ENCODE results near the gene CD79A.
"Not testable (repeated sequence)": the region's sequence is repeated elsewhere in the genome, so short reads cannot be mapped to it uniquely, and the experiment has no call there.

CD79A gene

DNA sequence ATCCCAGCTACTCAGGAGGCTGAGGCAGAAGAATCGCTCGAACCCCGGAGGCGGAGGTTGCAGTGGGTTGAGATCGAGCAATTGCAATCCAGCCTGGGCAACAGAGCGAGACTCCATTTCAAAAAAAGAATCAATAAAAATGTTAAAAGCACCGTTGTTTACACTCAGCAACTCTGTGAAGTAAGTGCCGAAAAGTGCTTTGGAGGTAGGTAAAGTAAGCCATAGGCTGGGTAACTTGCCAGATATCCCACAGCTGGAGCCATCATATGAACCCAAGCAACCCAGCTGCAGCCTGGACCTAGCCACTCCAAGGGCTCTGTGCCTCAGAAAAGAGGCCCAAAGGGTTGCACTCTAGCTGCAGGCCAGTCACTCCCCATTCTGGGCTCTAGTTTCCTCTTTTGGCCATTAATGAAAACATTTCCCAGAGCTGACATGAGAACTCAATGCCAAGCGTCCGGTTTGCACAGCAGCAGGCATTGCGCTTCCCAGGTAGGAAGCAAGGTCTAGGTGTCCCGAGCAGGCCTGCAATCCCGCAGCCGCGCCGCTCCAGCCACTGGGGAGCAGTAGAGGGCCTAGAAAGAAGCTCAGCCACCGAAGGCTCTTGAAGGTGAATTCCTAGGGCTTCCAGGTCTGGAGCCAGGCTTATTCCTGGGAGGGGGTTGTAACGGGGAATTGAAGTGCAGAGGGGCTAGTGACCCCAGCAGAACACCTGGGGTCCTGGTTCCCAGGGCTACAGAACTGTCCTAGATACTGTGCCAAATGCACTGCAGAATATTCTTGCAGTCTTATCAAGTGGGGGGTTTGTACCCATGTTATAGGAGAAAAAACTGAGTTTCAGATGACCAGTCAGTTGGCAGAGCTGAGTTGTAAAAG is 4.1 kb upstream of the CD79A start:
- Histone ChIP-seq H3K27ac (ENCODE audit: low read depth, low read length, severe bottlenecking) (no peak overlapping the region), H3K36me3 (ENCODE audit: control insufficient read depth, insufficient read depth, low read length) (peaks cover 46% of the 10 kb centered on the region), H3K4me3 (ENCODE audit: extremely low read depth, insufficient read depth, low read length, poor library complexity, severe bottlenecking) (no peak overlapping the region), H3K9me3 (ENCODE audit: control insufficient read depth, low read length) (no peaks in the 10 kb centered on the region), H3K4me1 (ENCODE audit: control insufficient read depth, insufficient read depth, low read length, poor library complexity, severe bottlenecking) (no peaks in the 10 kb centered on the region)
- 48 to 61% methylated on average over 11 to 16 of the region's 18 CpGs for WGBS, 2 experiments (ENCODE audit: insufficient coverage in 2 of 2)

DNA sequence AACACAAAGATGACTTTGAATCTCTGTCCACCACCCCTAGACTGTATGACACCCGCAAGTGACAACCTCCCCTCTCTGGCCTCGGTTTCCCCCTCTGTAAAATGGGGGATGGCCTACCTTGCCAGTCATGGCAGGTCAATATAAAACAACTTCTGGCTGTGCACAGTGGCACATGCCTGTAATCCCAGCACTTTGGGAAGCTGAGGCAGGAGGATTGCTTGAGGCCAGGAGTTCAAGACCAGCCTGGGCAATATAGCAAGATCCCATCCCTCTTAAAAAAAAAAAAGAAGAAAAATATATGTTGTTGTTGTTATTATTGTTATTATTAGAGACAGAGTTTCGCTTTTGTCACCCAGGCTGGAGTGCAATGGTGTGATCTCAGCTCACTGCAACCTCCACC is 1.1 kb upstream of the CD79A start:
- not testable (repeated sequence) for H3K4me3 ChIP-seq (ENCODE audit: extremely low read depth, insufficient read depth, low read length, poor library complexity, severe bottlenecking); H3K4me1 ChIP-seq (ENCODE audit: control insufficient read depth, insufficient read depth, low read length, poor library complexity, severe bottlenecking); H3K27ac ChIP-seq (ENCODE audit: low read depth, low read length, severe bottlenecking); H3K9me3 ChIP-seq (ENCODE audit: control insufficient read depth, low read length)
- H3K36me3 ChIP-seq (ENCODE audit: control insufficient read depth, insufficient read depth, low read length): peaks cover 16% of the 10 kb centered on the region
- WGBS, 2 experiments (ENCODE audit: insufficient coverage in 2 of 2): 60 to 82% methylated on average over 1 to 3 of the region's 3 CpGs

DNA sequence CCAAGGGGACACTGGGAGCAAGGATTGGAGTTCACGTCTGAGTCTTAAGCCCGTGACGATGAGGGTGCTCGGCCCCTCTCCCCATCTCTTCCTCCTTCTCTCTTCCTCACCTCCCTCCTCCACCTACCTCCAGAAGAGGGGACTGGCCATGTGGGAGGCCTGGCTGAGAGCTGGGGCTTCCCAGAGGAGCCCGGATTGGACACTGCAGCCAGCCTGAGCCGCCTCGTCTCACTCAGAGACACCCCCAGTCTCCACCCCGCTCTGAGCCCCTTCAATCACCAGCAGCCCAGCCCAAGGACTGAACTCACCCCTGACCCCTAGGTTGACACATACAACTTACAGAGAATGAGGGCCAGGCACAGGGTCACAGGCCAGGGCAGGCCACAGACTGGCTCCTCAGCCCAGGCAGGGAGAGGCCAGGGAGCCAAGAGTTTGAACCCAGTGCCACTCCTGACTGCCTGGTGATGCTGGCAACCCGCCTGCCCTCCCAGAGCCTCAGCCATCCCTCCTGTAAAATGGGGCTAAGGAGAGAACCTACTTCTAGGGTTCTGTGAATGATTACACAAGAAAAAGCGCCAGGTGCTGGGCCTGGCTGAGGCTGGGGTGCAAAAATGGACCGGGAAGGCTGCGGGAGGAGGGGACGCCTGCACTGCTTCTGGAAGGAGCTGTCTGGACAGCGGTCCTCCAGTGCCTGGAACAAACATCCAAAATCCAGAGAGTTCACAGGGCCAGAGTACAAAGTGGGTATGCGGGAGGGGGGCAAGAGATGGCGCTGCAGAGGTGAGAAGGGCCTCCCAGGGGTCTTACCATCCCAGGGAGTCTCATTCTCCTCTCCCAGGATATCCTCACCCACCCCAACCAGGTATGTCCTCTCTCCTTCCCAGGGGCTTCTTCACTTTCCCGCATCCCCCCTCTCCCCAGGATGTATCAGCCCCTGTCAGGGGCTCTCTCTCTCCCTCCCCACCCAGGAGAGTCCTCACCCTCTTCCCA is 1.1 kb downstream of the CD79A start:
- Histone ChIP-seq H3K4me3 (ENCODE audit: extremely low read depth, insufficient read depth, low read length, poor library complexity, severe bottlenecking) (no peak overlapping the region), H3K36me3 (ENCODE audit: control insufficient read depth, insufficient read depth, low read length) (no peaks in the 10 kb centered on the region), H3K27ac (ENCODE audit: low read depth, low read length, severe bottlenecking) (no peak overlapping the region), H3K4me1 (ENCODE audit: control insufficient read depth, insufficient read depth, low read length, poor library complexity, severe bottlenecking) (no peaks in the 10 kb centered on the region), H3K9me3 (ENCODE audit: control insufficient read depth, low read length) (no peaks in the 10 kb centered on the region)
- WGBS, 2 experiments (ENCODE audit: insufficient coverage in 2 of 2): 93 to 97% methylated on average over 8 to 10 of the region's 17 CpGs

DNA sequence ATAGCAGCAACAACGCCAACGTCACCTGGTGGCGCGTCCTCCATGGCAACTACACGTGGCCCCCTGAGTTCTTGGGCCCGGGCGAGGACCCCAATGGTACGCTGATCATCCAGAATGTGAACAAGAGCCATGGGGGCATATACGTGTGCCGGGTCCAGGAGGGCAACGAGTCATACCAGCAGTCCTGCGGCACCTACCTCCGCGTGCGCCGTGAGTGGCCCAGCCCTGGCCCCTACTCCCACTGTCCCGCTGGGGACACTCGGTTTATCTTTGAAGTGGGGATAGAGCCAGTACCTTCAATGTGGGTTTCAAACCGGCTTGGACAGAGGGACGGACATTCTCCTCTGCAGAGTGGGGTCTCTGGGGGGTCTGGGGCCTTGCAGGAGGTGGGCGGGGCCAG is 2.0 kb downstream of the CD79A start:
- Histone ChIP-seq H3K4me3 (ENCODE audit: extremely low read depth, insufficient read depth, low read length, poor library complexity, severe bottlenecking) (no peak overlapping the region), H3K9me3 (ENCODE audit: control insufficient read depth, low read length) (no peaks in the 10 kb centered on the region), H3K4me1 (ENCODE audit: control insufficient read depth, insufficient read depth, low read length, poor library complexity, severe bottlenecking) (no peaks in the 10 kb centered on the region), H3K36me3 (ENCODE audit: control insufficient read depth, insufficient read depth, low read length) (no peaks in the 10 kb centered on the region), H3K27ac (ENCODE audit: low read depth, low read length, severe bottlenecking) (no peak overlapping the region)
- WGBS, 2 experiments (ENCODE audit: insufficient coverage in 2 of 2): 91 to 97% methylated on average over 15 to 19 of the region's 21 CpGs

DNA sequence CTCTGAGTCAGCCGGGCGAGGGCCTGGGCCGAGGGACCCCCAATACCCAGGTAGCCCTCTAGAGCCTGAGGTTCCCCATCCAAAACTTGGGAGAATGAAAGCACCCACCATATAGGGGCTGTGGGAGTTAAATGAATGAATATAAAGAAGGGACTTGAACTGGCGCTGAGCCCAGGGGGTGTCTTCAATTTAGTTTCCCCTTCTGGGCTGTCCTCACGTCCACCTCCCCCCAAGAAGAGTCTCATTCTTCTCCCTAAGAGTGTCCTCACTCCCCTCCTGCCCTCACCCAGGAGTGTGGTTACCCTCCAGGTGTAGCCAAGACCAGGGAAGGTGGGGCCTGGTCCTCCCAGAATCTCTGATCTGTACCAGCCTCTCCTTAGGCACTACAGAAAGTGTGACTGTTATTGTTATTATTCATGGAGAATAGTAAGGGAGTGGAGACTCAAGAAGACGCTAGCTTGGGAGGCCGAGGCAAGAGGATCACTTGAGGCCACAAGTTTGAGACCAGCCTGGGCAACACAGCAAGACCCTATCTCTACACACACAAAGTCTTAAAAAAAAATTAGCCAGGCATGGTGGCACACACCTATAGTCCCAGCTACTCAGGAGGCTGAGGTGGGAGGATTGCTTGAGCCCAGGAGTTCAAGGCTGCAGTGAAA is 2.7 kb downstream of the CD79A start:
- Histone ChIP-seq H3K36me3 (ENCODE audit: control insufficient read depth, insufficient read depth, low read length) (no peaks in the 10 kb centered on the region), H3K27ac (ENCODE audit: low read depth, low read length, severe bottlenecking) (no peak overlapping the region), H3K4me1 (ENCODE audit: control insufficient read depth, insufficient read depth, low read length, poor library complexity, severe bottlenecking) (no peaks in the 10 kb centered on the region), H3K4me3 (ENCODE audit: extremely low read depth, insufficient read depth, low read length, poor library complexity, severe bottlenecking) (no peak overlapping the region), H3K9me3 (ENCODE audit: control insufficient read depth, low read length) (no peaks in the 10 kb centered on the region)
- WGBS, 2 experiments (ENCODE audit: insufficient coverage in 2 of 2): 60 to 100% methylated on average over 1 to 2 of the region's 7 CpGs

DNA sequence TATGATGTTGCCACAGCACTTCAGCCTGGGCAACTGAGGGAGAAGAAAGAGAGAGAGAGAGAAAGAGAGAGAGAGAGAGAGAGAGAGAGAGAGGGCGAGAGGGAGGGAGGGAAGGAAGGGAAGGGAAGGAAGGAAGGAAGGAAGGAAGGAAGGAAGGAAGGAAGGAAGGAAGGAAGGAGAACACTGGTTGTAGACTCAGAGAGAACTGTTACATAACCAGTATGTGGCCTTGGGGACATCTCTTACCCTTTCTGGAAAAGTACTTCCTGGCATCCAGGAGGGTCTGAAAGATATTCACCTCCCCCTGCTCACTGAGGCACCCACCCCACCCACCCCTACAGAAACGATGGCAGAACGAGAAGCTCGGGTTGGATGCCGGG is 3.2 kb downstream of the CD79A start:
- no peaks in the 10 kb centered on the region for H3K4me1 ChIP-seq (ENCODE audit: control insufficient read depth, insufficient read depth, low read length, poor library complexity, severe bottlenecking)
- H3K9me3 ChIP-seq (ENCODE audit: control insufficient read depth, low read length): no peaks in the 10 kb centered on the region
- no peak overlapping the region for H3K27ac ChIP-seq (ENCODE audit: low read depth, low read length, severe bottlenecking)
- H3K36me3 ChIP-seq (ENCODE audit: control insufficient read depth, insufficient read depth, low read length): no peaks in the 10 kb centered on the region
- WGBS, 2 experiments (ENCODE audit: insufficient coverage in 2 of 2): 80% methylated on average over 2 of the region's 5 CpGs; no CpG with 5 or more reads in 1 of the 2 experiments
- no peak overlapping the region for H3K4me3 ChIP-seq (ENCODE audit: extremely low read depth, insufficient read depth, low read length, poor library complexity, severe bottlenecking)

DNA sequence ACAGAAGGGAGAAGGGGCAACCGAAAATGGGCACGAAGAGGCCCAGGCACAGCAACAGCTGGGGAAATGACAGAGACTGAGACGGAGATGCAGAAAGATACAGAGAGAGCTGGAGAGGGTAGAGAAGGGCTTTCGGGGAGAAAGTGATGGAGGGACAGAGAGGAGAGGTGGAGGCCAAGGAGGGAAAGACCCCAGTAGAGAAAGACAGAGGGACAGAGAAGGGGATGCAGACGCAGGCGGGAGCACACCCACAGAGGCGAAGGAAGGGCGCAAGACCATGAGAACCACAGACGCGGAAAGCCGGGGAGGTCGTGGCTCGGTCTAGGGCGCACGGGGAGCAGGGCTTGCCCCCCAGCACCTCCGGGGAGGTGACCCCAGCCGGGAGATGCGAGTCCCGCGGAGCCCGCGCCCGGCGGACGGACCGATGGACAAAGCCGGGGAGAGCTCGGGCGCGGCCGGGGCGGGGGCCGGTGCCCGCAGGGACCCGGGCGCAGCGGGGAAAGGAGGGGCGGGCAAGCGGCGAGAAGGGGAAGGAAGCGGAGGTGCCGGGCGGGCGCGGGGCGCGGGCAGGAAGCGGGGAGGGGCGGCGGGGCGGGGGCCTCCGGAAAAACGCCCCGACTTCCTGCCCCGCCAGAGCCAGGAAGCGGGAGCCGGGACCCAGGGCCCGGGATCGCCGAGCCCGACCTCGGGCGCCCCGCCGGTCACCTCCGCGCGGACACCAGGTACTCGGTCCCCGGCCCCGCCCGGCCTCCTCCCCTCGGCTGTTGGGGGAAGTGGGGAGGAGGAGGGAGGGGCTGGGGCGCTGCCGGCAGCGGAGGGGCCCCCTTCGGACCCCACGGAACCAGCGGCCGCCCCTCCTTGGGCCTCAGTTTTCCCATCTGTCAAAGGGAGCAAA is 5.7 kb downstream of the CD79A start, which contains the start of gene ARHGEF1:
TSS of gene ARHGEF1 (plus strand) at position 617 of the 895 bp plus-strand sequence. CDS start 4,899 bp downstream, outside the sequence.
- 2 to 6% methylated on average over 46 to 61 of the region's 80 CpGs for WGBS, 2 experiments (ENCODE audit: insufficient coverage in 2 of 2)
- Histone ChIP-seq H3K4me1 (ENCODE audit: control insufficient read depth, insufficient read depth, low read length, poor library complexity, severe bottlenecking) (peaks cover 19% of the 10 kb centered on the region), H3K36me3 (ENCODE audit: control insufficient read depth, insufficient read depth, low read length) (no peaks in the 10 kb centered on the region), H3K9me3 (ENCODE audit: control insufficient read depth, low read length) (no peaks in the 10 kb centered on the region), H3K4me3 (ENCODE audit: extremely low read depth, insufficient read depth, low read length, poor library complexity, severe bottlenecking) (peak within 1 kb of the TSS; percentile 90), H3K27ac (ENCODE audit: low read depth, low read length, severe bottlenecking) (peak within 1 kb of the TSS; percentile 56)

DNA sequence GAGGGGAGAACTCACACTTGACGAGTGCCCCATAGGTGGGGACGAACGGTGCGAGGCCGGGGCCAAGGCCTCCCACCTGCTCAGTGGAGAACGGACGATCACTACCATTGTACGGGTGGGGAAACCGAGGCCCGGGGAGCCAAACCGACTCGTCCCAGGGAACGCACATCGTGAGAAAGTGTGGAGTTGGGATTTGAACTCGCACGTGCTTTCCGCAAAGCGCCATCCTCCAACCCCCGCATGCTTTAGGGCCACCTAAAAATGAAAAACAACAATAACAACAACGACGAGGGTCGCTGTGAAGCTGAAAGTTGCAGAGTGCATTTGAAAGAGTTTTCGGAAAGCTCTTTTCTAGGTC is 6.4 kb downstream of the CD79A start:
- 0 to 1% methylated on average over 10 to 23 of the region's 23 CpGs for WGBS, 2 experiments (ENCODE audit: insufficient coverage in 2 of 2)
- no peaks in the 10 kb centered on the region for H3K9me3 ChIP-seq (ENCODE audit: control insufficient read depth, low read length)

DNA sequence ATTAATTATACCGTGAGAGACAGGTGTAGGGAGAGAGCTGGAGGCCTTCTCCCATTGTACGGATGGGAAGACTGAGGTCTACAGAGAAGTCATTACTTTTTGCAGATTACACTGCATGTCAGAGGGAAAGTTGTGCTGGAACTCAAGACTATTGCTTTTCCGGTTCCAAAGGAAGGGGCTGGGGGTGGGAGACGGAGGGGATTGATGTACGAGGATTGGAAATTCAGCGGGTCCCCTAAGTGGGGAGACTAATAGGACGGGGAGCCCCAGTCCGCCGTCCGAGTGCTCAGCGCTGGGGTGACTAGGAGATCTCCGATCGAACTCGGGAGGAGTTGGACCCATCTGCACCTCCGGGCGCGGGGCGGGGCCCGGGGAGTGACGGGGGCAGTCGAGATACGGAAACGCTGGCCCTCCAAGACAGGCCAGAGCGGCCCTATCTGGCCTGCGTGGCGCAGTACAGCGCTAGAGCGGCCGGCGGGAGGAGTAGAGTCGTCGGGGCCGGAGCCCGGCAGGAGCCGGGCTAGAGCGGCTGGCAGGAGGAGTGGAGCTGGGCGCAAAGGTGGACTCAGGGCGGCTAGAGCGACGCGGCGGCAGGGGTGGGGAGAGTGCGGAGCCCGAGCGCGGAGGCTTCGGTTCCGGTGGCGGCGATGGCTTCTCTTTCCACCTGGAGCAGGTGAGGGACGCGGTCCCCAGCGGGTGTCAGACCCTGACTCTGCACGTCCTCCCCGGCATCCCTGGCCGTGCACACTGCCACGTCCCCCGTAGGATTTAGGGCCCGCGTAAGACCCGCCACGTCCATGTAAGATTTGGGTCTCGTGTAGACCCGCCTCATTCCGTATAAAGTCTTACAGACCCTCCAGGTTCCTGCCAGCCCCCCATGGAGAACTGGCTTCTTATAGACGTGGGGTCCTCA is 7.0 kb downstream of the CD79A start:
- 0% methylated on average over 60 to 61 of the region's 66 CpGs for WGBS, 2 experiments (ENCODE audit: insufficient coverage in 2 of 2)
- H3K9me3 ChIP-seq (ENCODE audit: control insufficient read depth, low read length): no peaks in the 10 kb centered on the region
- H3K36me3 ChIP-seq (ENCODE audit: control insufficient read depth, insufficient read depth, low read length): peaks cover 7% of the 10 kb centered on the region
- peaks cover 22% of the 10 kb centered on the region for H3K4me1 ChIP-seq (ENCODE audit: control insufficient read depth, insufficient read depth, low read length, poor library complexity, severe bottlenecking)
- H3K27ac ChIP-seq (ENCODE audit: low read depth, low read length, severe bottlenecking): peak overlapping the region; percentile 56
- peak overlapping the region; percentile 90 for H3K4me3 ChIP-seq (ENCODE audit: extremely low read depth, insufficient read depth, low read length, poor library complexity, severe bottlenecking)

More for the DNA sequence above, 6.4 kb downstream of the CD79A start:
- Histone ChIP-seq H3K4me1 (ENCODE audit: control insufficient read depth, insufficient read depth, low read length, poor library complexity, severe bottlenecking) (peaks cover 22% of the 10 kb centered on the region), H3K27ac (ENCODE audit: low read depth, low read length, severe bottlenecking) (no peak overlapping the region), H3K4me3 (ENCODE audit: extremely low read depth, insufficient read depth, low read length, poor library complexity, severe bottlenecking) (peak overlapping the region; percentile 90), H3K36me3 (ENCODE audit: control insufficient read depth, insufficient read depth, low read length) (peaks cover 4% of the 10 kb centered on the region)
